Stomach (tissue), 9 donors: ENCODE data around the gene PTPRE. TPM values are rescaled to one million over a fixed set of nuclear protein-coding genes. Genes with fewer than 3 reads are reported as not detected.

ENCODE experiments used
- DNase-seq, 2 donors: peaks; one replicate each; pipeline versions ENCODE4 v3.0.0 to v3.0.0-alpha.2; 2013 to 2019
- H3K27ac ChIP-seq, 5 donors: fragments of 200-600 bp in 4 of 5; sonication (generic) in 4 of 5; one replicate each; pipeline ENCODE4 v1.5.1; 2013 to 2019; ENCODE audit warnings: mild to moderate bottlenecking in 1 of 5, moderate library complexity in 1 of 5
- H3K27me3 ChIP-seq, 3 donors: fragments of 200-600 bp; sonication (generic); one replicate each; pipeline ENCODE4 v1.5.1; 2017 to 2019; ENCODE audit warnings: mixed run types in 1 of 3
- H3K36me3 ChIP-seq, 4 donors: fragments of 200-600 bp; sonication (generic); 1 replicate in 3 of 4; 2 replicates in 1 of 4; pipeline ENCODE4 v1.5.1; 2016 to 2019
- H3K4me1 ChIP-seq, 4 donors: fragments of 200-600 bp; sonication (generic); one replicate each; pipeline ENCODE4 v1.5.1; 2016 to 2019
- H3K4me3 ChIP-seq, 4 donors: fragments of 200-600 bp; sonication (generic) in 3 of 4; one replicate each; pipeline ENCODE4 v1.5.1; 2016 to 2019; ENCODE audit warnings: mild to moderate bottlenecking in 1 of 4
- H3K9me3 ChIP-seq, 4 donors: fragments of 200-600 bp; sonication (generic); one replicate each; pipeline ENCODE4 v1.5.1; 2016 to 2019
- EP300 ChIP-seq: sonication (generic); formaldehyde crosslinking; IDR thresholded peaks from one replicate; pipeline ENCODE4 v1.6.1; 2017; ENCODE audit warnings: antibody characterized with exemption
- POLR2A ChIP-seq, 4 donors: fragments of 450-650 bp; IDR thresholded peaks; one replicate each; pipeline ENCODE4 v1.6.1; 2016; ENCODE audit warnings: antibody characterized with exemption in 4 of 4, control low read depth in 2 of 4, mild to moderate bottlenecking in 1 of 4, moderate library complexity in 1 of 4
- POLR2AphosphoS5 ChIP-seq, 3 donors: sonication (generic); formaldehyde crosslinking; IDR thresholded peaks; one replicate each; pipeline ENCODE4 v1.6.1; 2016; ENCODE audit warnings: antibody characterized with exemption in 3 of 3
- WGBS, 5 donors: extraction: QIAGEN DNeasy Blood & Tissue Kit in 3 of 5; methylation state at CpG; one replicate each; pipeline versions ENCODE4 v1.1.5 to v1.1.7; 2013 to 2018; 5-methylcytosine and 5-hydroxymethylcytosine counted together
- intact Hi-C: fragments of 100-400 bp; cut with DNase I; formaldehyde crosslinking; loops from one replicate; pipeline ENCODE4 v1.15.1; 2023; ENCODE audit warnings: low total_unique reads
- polyA plus RNA-seq, 3 donors: library from polyadenylated mRNA; stranded (reverse); fragments of 200-250 nt; gene quantifications; one replicate each; pipeline ENCODE4 v1.2.3, GENCODE V29; 2013
- total RNA-seq, 5 donors: library from RNA; depleted of rRNA; stranded (reverse); fragments of >200 nt; gene quantifications; one replicate each; pipeline versions ENCODE4 v1.1.0 to v1.2.3, GENCODE V29; 2014 to 2016
- TF ChIP-seq, protein P1 (sequence below), 7 experiments: fragments of 450-650 bp in 4 of 7; fragments of 200-600 bp in 3 of 7; sonication (generic) in 3 of 7; IDR thresholded peaks; one replicate each; pipeline ENCODE4 v1.5.1; 2016 to 2019; ENCODE audit warnings: antibody characterized with exemption in 7 of 7, control low read depth in 2 of 7, mild to moderate bottlenecking in 1 of 7
- donor health status: healthy with polysubstance abuse.
- donor health status: Bipolar disorder and iron deficiency.
- donor health status: healthy.

The PTPRE gene
- total and polyA plus RNA-seq, 8 donors: 4.0 to 26.4 (median 8.9) TPM

DNA sequence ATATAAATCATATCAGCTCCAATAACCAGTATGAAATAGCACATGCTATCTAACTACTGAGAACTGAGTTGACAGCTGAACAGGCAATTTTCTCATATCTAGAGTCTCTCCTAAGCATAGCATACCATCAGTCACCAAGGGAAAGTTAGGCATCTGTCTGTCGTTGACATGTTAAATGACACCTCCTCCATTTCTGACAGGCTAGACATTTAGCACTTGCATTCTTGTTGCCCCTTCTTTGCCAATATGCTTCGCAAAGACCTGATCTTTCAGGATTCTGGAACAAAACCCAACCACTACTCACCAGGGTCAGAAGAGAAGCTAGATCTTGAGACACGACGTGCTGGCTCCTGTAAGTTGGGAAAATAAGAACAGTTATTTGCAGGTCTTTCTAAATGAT, 209.3 kb downstream of the PTPRE start:
- WGBS, 5 donors: 95 to 99% (median 97%) methylated on average over 4 of the region's 4 CpGs
- intact Hi-C loops: no loop called here
- TF ChIP-seq EP300 (no peak), POLR2A (IDR thresholded peaks at IDR 0.05) (no peak), POLR2AphosphoS5 (IDR thresholded peaks at IDR 0.05) (no peak)
- TF ChIP-seq, protein P1, sequence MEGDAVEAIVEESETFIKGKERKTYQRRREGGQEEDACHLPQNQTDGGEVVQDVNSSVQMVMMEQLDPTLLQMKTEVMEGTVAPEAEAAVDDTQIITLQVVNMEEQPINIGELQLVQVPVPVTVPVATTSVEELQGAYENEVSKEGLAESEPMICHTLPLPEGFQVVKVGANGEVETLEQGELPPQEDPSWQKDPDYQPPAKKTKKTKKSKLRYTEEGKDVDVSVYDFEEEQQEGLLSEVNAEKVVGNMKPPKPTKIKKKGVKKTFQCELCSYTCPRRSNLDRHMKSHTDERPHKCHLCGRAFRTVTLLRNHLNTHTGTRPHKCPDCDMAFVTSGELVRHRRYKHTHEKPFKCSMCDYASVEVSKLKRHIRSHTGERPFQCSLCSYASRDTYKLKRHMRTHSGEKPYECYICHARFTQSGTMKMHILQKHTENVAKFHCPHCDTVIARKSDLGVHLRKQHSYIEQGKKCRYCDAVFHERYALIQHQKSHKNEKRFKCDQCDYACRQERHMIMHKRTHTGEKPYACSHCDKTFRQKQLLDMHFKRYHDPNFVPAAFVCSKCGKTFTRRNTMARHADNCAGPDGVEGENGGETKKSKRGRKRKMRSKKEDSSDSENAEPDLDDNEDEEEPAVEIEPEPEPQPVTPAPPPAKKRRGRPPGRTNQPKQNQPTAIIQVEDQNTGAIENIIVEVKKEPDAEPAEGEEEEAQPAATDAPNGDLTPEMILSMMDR (IDR thresholded peaks at IDR 0.05): no peak
- Histone ChIP-seq H3K9me3 (no peaks in the 10 kb centered on the region), H3K27me3 (peaks cover 0 to 5% (median 0%) of the 10 kb centered on the region in 3 donors), H3K27ac (no peak overlapping the region), H3K4me1 (no peaks in the 10 kb centered on the region), H3K36me3 (no peaks in the 10 kb centered on the region), H3K4me3 (no peak overlapping the region)
- no peak for DNase-seq

DNA sequence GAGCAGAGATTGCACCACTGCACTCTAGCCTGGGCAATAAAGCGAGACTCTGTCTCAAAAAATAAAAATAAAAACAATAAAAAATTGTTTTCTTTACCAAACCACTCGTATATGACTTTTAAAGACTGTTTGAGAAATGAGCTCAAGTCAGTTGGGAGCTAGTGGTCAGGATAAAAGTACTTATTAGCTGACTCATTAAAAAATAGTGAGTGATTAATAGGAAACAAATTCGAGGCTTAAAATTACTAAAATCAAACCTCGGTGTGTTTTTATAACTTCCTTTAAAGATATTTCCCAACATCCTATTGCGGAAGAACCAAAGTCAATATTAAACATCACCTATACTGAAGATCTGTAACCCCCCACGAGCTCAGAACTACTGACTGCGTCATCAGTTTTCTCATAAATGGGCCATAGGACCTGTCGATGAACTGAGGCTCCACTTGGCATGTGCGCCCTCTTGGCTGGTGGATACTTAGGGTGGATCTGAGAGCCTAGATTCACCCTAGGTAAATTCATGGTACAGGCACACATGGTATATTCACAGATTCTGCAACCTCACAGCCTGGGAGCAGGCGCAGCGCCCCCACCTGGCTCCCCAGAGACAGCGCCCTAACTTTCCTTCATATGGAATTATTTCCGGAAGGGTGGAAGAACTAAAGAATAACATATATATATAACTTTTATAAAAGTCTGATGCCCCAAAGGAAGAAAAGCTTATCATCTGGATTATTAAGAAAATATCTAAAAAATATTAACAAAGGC, 210.1 kb downstream of the PTPRE start:
- DNase-seq: no peak
- intact Hi-C loops: no loop called here
- H3K4me3 ChIP-seq: no peak overlapping the region
- H3K36me3 ChIP-seq: no peaks in the 10 kb centered on the region
- no peaks in the 10 kb centered on the region for H3K9me3 ChIP-seq
- 84 to 92% (median 90%) methylated on average over 13 of the region's 13 CpGs for WGBS, 5 donors
- peaks cover 0 to 9% (median 0%) of the 10 kb centered on the region in 3 donors for H3K27me3 ChIP-seq
- H3K4me1 ChIP-seq: no peaks in the 10 kb centered on the region
- TF ChIP-seq EP300: no peak
- no peak for TF ChIP-seq POLR2A (IDR thresholded peaks at IDR 0.05)
- no peak for TF ChIP-seq POLR2AphosphoS5 (IDR thresholded peaks at IDR 0.05)
- TF ChIP-seq, protein P1 (IDR thresholded peaks at IDR 0.05): no peak
- no peak overlapping the region for H3K27ac ChIP-seq

DNA sequence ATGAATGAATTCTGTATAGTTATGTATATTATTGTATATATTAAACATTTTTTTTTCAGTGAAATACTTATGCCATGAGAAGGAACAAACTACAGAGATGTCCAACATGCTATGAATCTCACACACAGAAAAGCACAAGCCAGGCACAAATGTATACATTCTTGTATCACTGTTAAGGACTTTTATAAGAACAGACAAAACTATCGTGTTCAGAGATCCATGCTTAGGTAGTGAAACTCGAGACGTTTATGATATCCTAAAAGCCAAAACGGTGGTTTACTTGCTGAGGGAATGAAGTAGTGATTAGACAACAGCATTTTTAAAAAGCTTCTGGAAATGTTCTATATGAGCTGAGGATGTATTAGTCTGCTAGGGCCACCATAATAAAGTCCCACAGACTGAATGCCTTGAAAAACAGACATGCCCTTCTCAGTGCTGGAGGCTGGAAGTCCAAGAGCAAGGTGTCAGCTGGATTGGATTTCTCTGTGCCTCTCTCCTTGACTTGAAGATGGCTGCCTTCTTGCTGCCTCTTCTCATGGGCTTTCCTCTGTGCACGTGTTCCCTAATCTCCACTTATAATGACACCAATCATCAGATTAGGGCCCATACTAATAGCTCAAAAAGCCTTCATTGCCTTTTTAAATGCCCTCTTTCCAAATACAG, 215.0 kb downstream of the PTPRE start:
- Histone ChIP-seq H3K9me3 (no peaks in the 10 kb centered on the region), H3K36me3 (no peaks in the 10 kb centered on the region), H3K4me1 (peaks cover 11 to 32% (median 24%) of the 10 kb centered on the region in 4 donors), H3K4me3 (no peak overlapping the region), H3K27me3 (peaks cover 0 to 51% (median 22%) of the 10 kb centered on the region in 3 donors), H3K27ac (no peak overlapping the region)
- intact Hi-C loops: no loop called here
- WGBS, 5 donors: 87 to 95% (median 92%) methylated on average over 5 of the region's 5 CpGs
- TF ChIP-seq EP300 (no peak), POLR2A (IDR thresholded peaks at IDR 0.05) (no peak), POLR2AphosphoS5 (IDR thresholded peaks at IDR 0.05) (no peak)
- TF ChIP-seq, protein P1 (IDR thresholded peaks at IDR 0.05): no peak
- DNase-seq: no peak

DNA sequence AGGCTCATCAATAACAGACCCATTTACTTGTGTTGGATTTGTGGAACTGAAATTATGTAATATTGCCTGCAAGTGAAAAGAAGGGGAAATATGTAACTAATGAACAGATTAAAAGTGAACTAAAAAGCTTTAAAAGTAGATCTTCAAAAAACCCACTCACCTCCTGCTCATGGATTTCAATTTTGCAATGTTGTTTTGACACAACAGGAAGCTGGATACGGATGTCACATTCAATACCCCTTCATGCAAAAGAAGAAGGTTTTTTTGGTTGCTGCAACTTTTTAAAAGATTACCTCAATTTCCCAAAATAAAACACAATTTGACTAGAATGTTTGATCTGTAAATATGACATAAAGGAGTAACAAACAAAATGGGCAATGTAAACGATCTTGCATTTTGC, 216.0 kb downstream of the PTPRE start:
- Histone ChIP-seq H3K27me3 (peaks cover 0 to 49% (median 22%) of the 10 kb centered on the region in 3 donors), H3K4me3 (no peak overlapping the region), H3K9me3 (no peaks in the 10 kb centered on the region), H3K36me3 (no peaks in the 10 kb centered on the region), H3K4me1 (peaks cover 11 to 37% (median 26%) of the 10 kb centered on the region in 4 donors), H3K27ac (no peak overlapping the region)
- no peak for TF ChIP-seq POLR2A (IDR thresholded peaks at IDR 0.05)
- TF ChIP-seq POLR2AphosphoS5 (IDR thresholded peaks at IDR 0.05): no peak
- TF ChIP-seq, protein P1 (IDR thresholded peaks at IDR 0.05): no peak
- 70 to 81% (median 76%) methylated on average over 2 of the region's 2 CpGs for WGBS, 5 donors
- no peak for DNase-seq
- intact Hi-C loops: no loop called here
